SK-N-SH treated with all-trans-retinoic acid at 6 μM for 48 hours (cell line): ENCODE measurements around the gene SOX12.

ENCODE experiments used
- ATAC-seq: fragments of 200-7000 bp; cut with Tn5 transposase; 3 replicates; pipeline ENCODE4 v1.9.1; 2020; ENCODE audit warnings: mild to moderate bottlenecking, moderate library complexity
- ARNTL ChIP-seq: fragments of 450-650 bp; formaldehyde crosslinking; IDR thresholded peaks from 2 replicates; pipeline ENCODE4 v1.5.0; 2020; ENCODE audit warnings: low read depth, mild to moderate bottlenecking, moderate library complexity, borderline replicate concordance
- BACH2 ChIP-seq: fragments of 250-450 bp; sonication (Bioruptor Pico); IDR thresholded peaks from 2 replicates; pipeline ENCODE4 v1.9.0; 2021; ENCODE audit warnings: mild to moderate bottlenecking, borderline replicate concordance
- CREB5 ChIP-seq: fragments of 250-450 bp; sonication (Bioruptor Pico); IDR thresholded peaks from 2 replicates; pipeline ENCODE4 v1.5.1; 2020; ENCODE audit warnings: low read depth, mild to moderate bottlenecking, moderate library complexity
- CSDC2 ChIP-seq: fragments of 250-450 bp; sonication (Bioruptor Pico); IDR thresholded peaks from 2 replicates; pipeline ENCODE4 v1.5.0; 2020; ENCODE audit warnings: mild to moderate bottlenecking, moderate library complexity
- ESRRG ChIP-seq: fragments of 250-450 bp; sonication (Bioruptor Pico); IDR thresholded peaks from 2 replicates; pipeline ENCODE4 v1.6.1; 2021; ENCODE audit warnings: mild to moderate bottlenecking
- GLIS3 ChIP-seq: fragments of 250-450 bp; sonication (Bioruptor Pico); IDR thresholded peaks from 2 replicates; pipeline ENCODE4 v1.5.0; 2020; ENCODE audit warnings: mild to moderate bottlenecking, moderate library complexity
- ISL1 ChIP-seq: fragments of 250-450 bp; sonication (Bioruptor Pico); IDR thresholded peaks from 2 replicates; pipeline ENCODE4 v2.1.2; 2022; ENCODE audit warnings: mild to moderate bottlenecking, moderate library complexity
- OSR1 ChIP-seq: fragments of 250-450 bp; sonication (Bioruptor Pico); IDR thresholded peaks from 2 replicates; pipeline ENCODE4 v1.8.0; 2022; ENCODE audit warnings: moderate library complexity, mild to moderate bottlenecking, inconsistent platforms
- PPARA ChIP-seq: fragments of 250-450 bp; sonication (Bioruptor Pico); IDR thresholded peaks from 2 replicates; pipeline ENCODE4 v1.5.0; 2020; ENCODE audit warnings: mild to moderate bottlenecking, borderline replicate concordance
- RARB ChIP-seq: fragments of 250-450 bp; sonication (Bioruptor Pico); IDR thresholded peaks from 2 replicates; pipeline ENCODE4 v1.8.0; 2021; ENCODE audit warnings: mild to moderate bottlenecking, moderate library complexity
- SNAI2 ChIP-seq: fragments of 250-450 bp; sonication (Bioruptor Pico); IDR thresholded peaks from 2 replicates; pipeline ENCODE4 v1.5.0; 2020; ENCODE audit warnings: mild to moderate bottlenecking, moderate library complexity
- TCF4 ChIP-seq: fragments of 250-450 bp; sonication (Bioruptor Pico); IDR thresholded peaks from 2 replicates; pipeline ENCODE4 v1.8.0; 2021; ENCODE audit warnings: mild to moderate bottlenecking, moderate library complexity, borderline replicate concordance
- ZC3H10 ChIP-seq: fragments of 250-450 bp; sonication (Bioruptor Pico); IDR thresholded peaks from 2 replicates; pipeline ENCODE4 v1.5.1; 2021; ENCODE audit warnings: mild to moderate bottlenecking, moderate library complexity
- ZFP3 ChIP-seq: fragments of 250-450 bp; sonication (Bioruptor Pico); IDR thresholded peaks from 2 replicates; pipeline ENCODE4 v1.5.0; 2020; ENCODE audit warnings: mild to moderate bottlenecking, moderate library complexity
- ZFP30 ChIP-seq: fragments of 450-650 bp; formaldehyde crosslinking; IDR thresholded peaks from 2 replicates; pipeline ENCODE4 v1.5.0; 2022; ENCODE audit warnings: mild to moderate bottlenecking, moderate library complexity
- ZNF565 ChIP-seq: fragments of 450-650 bp; formaldehyde crosslinking; conservative IDR thresholded peaks from 2 replicates; pipeline ENCODE4 v1.5.0; 2020; ENCODE audit warnings: low read depth, mild to moderate bottlenecking, moderate library complexity
- ZNF70 ChIP-seq: fragments of 450-650 bp; formaldehyde crosslinking; IDR thresholded peaks from 2 replicates; pipeline ENCODE4 v1.5.0; 2020; ENCODE audit warnings: mild to moderate bottlenecking, moderate library complexity
- ZNF8 ChIP-seq: fragments of 450-650 bp; formaldehyde crosslinking; IDR thresholded peaks from 2 replicates; pipeline ENCODE4 v1.5.0; 2020; ENCODE audit warnings: mild to moderate bottlenecking, moderate library complexity
- TF ChIP-seq, protein P1 (sequence below): fragments of 250-450 bp; sonication (Bioruptor Pico); IDR thresholded peaks from 2 replicates; pipeline ENCODE4 v1.8.0; 2020; ENCODE audit warnings: mild to moderate bottlenecking, moderate library complexity, borderline replicate concordance
- TF ChIP-seq, protein P2 (sequence below): fragments of 250-450 bp; sonication (Bioruptor Pico); IDR thresholded peaks from 2 replicates; pipeline ENCODE4 v1.5.1; 2021; ENCODE audit warnings: mild to moderate bottlenecking, moderate library complexity
- TF ChIP-seq, protein P3 (sequence below): fragments of 250-450 bp; sonication (Bioruptor Pico); IDR thresholded peaks from 2 replicates; pipeline ENCODE4 v1.5.0; 2020; ENCODE audit warnings: mild to moderate bottlenecking, moderate library complexity
- TF ChIP-seq, protein P4 (sequence below): fragments of 250-450 bp; sonication (Bioruptor Pico); IDR thresholded peaks from 2 replicates; pipeline ENCODE4 v1.8.0; 2021; ENCODE audit warnings: low read depth, mild to moderate bottlenecking, moderate library complexity, borderline replicate concordance

Gene SOX12

GRCh38 chr20:300345-300990 lies 24.9 kb upstream of the SOX12 start:
- ATAC-seq, result no peak
- TF ChIP-seq RARB (no peak), ZC3H10 (CRISPR knock-in tag) (no peak), SNAI2 (CRISPR knock-in tag) (no peak), ESRRG (no peak), ZFP3 (no peak), ZNF565 (no peak), BACH2 (CRISPR knock-in tag) (no peak), ISL1 (no peak), ZNF8 (no peak), ZNF70 (CRISPR knock-in tag) (no peak)
- TF ChIP-seq, protein P1, sequence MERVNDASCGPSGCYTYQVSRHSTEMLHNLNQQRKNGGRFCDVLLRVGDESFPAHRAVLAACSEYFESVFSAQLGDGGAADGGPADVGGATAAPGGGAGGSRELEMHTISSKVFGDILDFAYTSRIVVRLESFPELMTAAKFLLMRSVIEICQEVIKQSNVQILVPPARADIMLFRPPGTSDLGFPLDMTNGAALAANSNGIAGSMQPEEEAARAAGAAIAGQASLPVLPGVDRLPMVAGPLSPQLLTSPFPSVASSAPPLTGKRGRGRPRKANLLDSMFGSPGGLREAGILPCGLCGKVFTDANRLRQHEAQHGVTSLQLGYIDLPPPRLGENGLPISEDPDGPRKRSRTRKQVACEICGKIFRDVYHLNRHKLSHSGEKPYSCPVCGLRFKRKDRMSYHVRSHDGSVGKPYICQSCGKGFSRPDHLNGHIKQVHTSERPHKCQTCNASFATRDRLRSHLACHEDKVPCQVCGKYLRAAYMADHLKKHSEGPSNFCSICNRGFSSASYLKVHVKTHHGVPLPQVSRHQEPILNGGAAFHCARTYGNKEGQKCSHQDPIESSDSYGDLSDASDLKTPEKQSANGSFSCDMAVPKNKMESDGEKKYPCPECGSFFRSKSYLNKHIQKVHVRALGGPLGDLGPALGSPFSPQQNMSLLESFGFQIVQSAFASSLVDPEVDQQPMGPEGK (CRISPR knock-in tag), result no peak
- TF ChIP-seq, protein P2, sequence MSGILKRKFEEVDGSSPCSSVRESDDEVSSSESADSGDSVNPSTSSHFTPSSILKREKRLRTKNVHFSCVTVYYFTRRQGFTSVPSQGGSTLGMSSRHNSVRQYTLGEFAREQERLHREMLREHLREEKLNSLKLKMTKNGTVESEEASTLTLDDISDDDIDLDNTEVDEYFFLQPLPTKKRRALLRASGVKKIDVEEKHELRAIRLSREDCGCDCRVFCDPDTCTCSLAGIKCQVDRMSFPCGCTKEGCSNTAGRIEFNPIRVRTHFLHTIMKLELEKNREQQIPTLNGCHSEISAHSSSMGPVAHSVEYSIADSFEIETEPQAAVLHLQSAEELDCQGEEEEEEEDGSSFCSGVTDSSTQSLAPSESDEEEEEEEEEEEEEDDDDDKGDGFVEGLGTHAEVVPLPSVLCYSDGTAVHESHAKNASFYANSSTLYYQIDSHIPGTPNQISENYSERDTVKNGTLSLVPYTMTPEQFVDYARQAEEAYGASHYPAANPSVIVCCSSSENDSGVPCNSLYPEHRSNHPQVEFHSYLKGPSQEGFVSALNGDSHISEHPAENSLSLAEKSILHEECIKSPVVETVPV (CRISPR knock-in tag), result no peak

DNA sequence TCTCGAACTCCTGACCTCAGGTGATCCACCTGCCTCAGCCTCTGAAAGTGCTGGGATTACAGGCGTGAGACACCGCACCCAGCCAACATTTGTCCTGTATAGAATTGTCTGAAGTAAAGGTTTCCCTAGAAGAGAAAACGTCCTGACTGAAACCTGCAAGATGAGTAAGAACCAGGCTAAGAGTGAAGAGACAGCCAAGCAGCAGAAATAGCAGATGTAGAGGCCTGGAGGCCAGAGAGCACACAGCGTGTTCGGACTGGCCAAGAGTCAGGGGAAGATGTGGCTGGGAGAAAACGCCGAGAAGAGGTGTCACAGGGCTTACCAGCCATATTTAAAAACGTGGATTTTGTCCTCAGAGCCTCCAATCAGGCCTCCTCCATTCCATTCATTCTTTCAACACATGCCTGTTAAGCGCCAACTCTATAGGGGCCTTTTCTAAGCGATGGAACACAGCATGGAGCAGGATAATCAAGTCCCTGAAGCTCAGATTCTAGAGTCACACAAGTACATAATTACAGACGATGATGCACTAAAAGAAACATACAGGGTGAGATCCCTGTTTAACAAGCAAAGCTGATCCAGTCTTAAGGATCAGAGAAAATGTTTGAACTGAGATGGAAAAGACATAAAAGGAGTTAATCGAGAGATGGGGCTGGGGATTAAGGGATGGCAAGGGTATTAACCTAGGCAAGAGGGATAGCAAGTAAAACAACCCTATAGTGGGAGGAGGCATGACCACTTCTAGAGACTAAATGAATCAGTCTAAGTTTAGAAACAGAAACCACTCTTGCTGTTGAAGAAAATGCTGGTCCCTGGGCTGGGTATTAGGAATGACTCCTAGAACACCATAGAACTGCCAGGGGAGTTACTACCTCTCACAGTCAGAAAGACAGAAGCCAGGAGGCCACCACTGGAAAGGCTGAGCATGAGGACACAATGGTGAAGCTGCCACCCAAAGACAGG lies 23.2 kb upstream of the SOX12 start:
- no peak for TF ChIP-seq ZNF70 (CRISPR knock-in tag)
- TF ChIP-seq, protein P2 (CRISPR knock-in tag), result no peak
- no peak for TF ChIP-seq GLIS3
- no peak for TF ChIP-seq ISL1
- no peak for TF ChIP-seq RARB
- no peak for TF ChIP-seq ZNF565
- no peak for TF ChIP-seq ARNTL (CRISPR knock-in tag)
- no peak for TF ChIP-seq CREB5 (CRISPR knock-in tag)
- TF ChIP-seq, protein P1 (CRISPR knock-in tag), result no peak
- no peak for TF ChIP-seq ZFP30 (CRISPR knock-in tag)
- TF ChIP-seq TCF4 (CRISPR knock-in tag), result no peak
- no peak for TF ChIP-seq ZC3H10 (CRISPR knock-in tag)
- TF ChIP-seq, protein P3, sequence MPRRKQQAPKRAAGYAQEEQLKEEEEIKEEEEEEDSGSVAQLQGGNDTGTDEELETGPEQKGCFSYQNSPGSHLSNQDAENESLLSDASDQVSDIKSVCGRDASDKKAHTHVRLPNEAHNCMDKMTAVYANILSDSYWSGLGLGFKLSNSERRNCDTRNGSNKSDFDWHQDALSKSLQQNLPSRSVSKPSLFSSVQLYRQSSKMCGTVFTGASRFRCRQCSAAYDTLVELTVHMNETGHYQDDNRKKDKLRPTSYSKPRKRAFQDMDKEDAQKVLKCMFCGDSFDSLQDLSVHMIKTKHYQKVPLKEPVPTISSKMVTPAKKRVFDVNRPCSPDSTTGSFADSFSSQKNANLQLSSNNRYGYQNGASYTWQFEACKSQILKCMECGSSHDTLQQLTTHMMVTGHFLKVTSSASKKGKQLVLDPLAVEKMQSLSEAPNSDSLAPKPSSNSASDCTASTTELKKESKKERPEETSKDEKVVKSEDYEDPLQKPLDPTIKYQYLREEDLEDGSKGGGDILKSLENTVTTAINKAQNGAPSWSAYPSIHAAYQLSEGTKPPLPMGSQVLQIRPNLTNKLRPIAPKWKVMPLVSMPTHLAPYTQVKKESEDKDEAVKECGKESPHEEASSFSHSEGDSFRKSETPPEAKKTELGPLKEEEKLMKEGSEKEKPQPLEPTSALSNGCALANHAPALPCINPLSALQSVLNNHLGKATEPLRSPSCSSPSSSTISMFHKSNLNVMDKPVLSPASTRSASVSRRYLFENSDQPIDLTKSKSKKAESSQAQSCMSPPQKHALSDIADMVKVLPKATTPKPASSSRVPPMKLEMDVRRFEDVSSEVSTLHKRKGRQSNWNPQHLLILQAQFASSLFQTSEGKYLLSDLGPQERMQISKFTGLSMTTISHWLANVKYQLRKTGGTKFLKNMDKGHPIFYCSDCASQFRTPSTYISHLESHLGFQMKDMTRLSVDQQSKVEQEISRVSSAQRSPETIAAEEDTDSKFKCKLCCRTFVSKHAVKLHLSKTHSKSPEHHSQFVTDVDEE, result no peak
- no peak for TF ChIP-seq SNAI2 (CRISPR knock-in tag)
- TF ChIP-seq OSR1, result no peak
- TF ChIP-seq CSDC2 (CRISPR knock-in tag), result no peak
- TF ChIP-seq ZNF8, result no peak
- TF ChIP-seq, protein P4, sequence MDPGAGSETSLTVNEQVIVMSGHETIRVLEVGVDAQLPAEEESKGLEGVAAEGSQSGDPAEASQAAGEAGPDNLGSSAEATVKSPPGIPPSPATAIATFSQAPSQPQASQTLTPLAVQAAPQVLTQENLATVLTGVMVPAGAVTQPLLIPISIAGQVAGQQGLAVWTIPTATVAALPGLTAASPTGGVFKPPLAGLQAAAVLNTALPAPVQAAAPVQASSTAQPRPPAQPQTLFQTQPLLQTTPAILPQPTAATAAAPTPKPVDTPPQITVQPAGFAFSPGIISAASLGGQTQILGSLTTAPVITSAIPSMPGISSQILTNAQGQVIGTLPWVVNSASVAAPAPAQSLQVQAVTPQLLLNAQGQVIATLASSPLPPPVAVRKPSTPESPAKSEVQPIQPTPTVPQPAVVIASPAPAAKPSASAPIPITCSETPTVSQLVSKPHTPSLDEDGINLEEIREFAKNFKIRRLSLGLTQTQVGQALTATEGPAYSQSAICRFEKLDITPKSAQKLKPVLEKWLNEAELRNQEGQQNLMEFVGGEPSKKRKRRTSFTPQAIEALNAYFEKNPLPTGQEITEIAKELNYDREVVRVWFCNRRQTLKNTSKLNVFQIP (CRISPR knock-in tag), result no peak
- no peak for TF ChIP-seq PPARA
- ATAC-seq, result no peak
